HG03060 (cell line): Measurements from ENCODE around the gene CARM1.
"Not testable (repeated sequence)": the region's sequence is repeated elsewhere in the genome, so short reads cannot be mapped to it uniquely, and the experiment has no call there.

Experiments
- ATAC-seq: cut with Tn5 transposase; IDR thresholded peaks from one replicate; pipeline ENCODE4 v1.9.1; 2021; ENCODE audit warnings: low read depth, moderate number of reproducible peaks; ENCODE audit not compliant: unreplicated experiment

Gene CARM1

DNA sequence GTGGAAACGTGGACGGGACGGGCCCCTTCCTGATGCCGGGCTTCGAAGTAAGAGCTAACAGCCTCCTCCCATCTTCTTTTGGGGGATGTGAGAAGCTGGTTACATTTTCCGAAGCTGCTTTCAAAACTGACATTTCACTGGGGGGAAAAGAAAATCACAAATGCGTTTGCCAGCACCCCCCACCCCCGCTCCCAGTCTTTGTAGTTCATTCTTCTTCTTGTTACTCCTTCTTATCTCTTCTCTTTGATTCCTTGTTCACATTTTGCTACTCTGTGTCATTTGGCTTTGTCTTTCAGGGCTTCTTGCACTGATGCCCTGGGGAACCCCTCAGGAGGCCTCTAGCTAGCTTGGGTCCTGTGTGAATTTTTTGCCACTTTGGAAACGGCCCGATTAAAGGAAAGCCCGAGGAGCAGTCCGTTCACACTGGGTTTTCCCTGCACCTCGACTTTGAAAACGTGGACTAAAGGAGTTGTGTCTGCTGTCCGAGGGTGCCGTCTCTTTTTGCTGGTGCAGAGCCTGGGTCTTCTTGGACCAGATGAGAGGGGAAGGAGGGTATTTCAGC lies 1.3 kb downstream of the CARM1 start:
- no peak for ATAC-seq

DNA sequence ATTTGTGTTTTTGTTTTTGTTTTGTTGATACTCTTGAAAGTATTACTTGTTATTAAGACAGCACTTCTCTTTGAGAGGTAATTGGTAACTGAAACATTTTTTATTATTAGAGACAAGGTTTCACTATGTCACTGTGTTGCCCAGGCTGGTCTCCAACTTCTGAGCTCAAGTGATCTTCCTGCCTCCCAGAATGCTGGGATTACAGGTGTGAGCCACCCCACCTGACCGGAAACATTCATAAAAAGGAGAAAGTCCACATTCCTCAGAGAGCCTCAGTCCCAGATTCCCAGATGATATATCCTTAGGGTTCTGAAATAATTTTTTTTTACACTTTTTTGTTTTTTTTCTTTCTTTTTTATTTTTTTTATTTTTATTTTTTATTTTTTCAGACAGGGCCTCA lies 2.7 kb downstream of the CARM1 start:
- no peak for ATAC-seq

DNA sequence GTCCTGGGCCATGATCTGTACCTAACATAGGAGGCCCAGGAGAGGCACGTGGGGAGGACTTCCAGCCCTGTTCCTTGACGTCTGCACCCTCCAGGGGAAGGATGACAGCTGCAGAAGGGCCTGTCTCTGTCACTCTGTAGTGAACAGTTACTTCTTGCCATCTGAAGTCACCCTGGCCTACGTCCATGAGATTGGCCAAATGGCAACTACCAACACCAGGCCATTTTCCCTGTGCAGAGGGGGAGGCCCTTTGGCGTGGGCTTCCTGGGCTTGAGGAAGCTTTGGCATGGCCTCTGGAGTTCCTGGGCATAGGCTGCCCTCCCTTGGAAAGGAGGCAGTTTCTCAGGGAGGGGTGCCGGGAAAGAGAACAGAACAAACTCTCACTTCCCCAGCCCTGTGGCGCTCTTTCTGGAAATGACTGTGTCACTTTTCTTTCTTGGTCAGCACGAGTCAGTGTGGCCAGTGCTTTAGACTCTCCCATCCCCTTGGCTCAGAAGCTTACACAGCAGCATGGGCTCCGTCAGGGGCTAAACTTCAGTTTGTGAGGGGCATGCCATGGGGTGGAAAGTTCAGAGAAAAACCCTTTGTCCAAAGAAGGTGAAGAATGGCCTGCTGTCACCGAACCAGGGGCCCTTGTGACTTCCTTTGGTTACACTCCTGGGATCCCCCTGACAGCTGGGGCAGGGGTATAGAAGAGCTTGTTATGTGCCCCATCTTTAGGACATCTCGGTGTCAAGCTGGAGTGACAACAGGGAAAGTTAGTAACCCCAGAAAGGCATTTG lies 5.3 kb downstream of the CARM1 start:
- ATAC-seq, result no peak

DNA sequence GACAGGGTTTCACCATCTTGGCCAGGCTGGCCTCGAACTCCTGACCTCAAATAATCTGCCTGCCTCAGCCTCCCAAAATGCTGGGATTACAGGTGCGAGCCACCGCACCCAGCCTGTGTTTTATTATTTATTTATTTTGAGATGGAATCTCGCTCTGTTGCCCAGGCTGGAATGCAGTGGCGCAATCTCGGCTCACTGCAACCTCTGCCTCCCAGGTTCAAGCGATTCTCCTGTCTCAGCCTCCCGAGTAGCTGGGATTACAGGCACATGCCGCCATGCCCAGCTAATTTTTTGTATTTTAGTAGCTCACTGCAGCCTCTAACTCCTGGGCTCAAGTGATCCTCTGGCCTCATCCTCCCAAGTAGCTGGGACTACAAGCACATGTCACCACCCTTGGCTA lies 6.3 kb downstream of the CARM1 start:
- not testable (repeated sequence) for ATAC-seq

DNA sequence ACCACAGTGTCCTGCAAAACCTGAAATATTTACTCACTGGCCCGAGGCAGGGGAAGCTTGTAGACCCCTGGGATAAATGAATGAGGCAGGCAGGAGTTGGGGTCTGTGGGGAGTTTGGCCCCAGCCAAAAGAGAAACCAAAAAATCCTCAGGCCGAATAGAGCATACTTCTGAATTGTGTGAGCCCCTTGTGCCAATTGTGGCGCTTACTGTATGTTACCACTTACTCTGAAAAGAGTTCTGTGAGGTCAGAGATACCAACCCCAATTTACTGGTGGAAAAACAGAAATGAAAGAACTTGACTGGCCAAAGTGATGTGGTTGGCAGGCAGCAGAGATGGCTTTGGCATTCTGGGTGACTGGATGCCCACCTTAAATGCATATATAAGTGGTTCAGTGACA lies 6.9 kb downstream of the CARM1 start:
- ATAC-seq, result no peak

DNA sequence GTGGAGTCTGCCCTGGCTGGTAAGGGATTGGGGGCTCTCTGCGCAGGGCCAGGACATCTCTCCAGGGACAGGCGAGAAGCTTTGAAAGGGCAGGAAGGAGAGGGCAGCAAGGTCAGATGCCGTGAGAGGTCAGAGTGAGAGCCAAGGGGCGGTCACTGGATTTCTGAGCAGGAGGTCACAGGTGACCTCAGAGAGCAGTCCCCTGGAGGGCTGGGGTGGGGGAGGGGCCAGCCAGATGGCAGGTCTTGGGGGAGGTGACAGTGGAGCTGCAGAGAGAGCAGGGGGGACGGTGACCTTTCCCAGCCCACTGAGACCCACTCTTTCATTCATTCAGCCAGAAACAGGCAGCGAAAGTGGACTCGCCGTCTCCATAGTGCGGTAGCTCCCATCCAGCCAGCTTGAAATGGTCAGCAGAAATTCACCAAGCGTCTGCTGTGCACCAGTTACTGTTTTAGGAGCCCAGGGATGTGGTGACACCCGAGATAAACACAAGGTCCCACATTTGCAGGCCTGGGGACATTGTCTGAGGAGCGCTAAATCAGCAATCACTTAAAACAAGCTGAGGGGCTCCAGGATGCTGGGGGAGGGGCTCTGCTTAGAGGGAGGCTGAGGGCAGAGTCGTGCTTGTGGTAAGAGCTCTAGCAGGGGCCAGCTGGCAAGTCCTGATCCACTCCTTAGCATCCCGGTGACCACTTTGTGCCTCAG lies 10.2 kb downstream of the CARM1 start:
- ATAC-seq, result no peak

DNA sequence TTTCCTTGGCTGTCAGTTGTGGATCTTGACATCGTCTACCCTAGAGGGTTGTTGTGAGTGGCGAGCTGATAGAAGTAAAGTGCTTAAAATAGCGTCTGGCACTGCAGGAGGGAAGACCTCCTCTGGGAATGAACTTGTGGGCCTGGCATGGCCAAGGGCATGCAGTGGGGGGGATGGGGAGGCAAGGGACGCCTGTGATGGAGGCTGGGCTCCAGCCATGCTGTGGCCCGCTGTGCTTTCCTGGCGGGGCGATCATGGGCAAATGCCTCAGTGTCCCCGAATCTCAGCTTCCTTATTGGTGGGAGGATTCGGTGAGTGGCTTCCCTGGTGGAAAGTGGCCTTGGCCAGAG lies 10.7 kb downstream of the CARM1 start:
- no peak for ATAC-seq

DNA sequence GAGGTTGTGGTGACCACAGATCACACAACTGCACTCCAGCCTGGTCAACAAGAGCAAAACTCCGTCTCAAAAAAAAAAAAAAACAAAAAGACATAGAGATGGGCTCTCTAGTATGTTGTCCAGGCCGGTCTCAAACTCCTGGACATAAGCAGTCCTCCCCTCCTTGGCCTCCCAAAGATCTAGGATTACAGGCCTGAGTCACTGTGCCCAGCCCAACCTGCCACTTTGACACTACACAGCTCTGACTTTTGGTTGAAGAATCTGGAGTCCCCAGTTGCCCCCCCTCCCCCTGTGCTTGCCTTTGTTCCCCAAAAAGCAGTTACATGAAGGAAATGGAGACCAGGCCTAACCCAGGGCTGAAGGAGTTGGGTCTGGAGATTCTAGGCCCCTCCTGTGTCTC lies 12.9 kb downstream of the CARM1 start:
- ATAC-seq, result no peak

DNA sequence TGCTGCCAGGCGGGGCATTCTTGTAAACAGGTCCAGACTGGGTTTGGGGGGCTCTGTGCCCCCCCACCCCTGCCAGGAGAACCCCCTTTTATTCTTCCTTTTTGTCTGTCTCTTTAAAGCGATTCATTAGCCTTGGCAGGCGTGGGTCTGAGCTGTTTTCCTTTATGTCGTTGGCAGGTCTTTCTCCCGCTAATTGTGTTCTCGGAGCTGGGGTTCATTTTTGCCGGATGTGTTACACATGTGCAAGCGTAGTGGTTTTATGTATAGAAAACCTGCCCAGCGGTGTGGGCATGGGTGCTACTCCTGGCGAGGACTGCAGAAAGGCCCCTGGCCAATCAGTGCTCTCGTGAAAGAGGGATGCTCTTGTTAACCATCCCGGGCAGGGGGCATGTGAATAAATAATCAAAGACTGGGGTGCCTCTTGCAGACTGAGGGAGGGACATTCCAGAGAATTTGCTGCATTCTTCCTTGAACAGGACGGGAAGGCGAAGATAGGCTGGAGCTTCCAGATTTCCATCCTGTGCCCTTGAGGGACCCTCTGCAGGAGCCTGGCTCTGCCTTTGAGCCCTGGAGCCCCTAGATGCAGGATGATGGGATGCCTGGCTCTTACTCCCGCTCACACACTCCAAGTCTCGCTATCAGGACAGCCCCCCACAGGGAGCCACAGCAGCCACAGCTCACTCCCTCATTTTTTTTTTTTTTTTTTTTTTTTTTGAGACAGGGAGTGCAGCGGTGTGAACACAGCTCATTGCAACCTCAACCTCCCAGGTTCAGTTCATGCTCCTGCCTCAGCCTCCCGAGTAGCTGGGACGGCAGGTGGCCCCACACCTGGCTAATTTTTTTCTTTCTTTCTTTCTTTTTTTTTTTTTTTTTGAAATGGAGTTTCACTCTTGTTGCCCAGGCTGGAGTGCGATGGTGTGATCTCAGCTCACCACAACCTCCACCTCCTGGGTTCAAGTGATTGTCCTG lies 14.1 kb downstream of the CARM1 start:
- no peak for ATAC-seq

DNA sequence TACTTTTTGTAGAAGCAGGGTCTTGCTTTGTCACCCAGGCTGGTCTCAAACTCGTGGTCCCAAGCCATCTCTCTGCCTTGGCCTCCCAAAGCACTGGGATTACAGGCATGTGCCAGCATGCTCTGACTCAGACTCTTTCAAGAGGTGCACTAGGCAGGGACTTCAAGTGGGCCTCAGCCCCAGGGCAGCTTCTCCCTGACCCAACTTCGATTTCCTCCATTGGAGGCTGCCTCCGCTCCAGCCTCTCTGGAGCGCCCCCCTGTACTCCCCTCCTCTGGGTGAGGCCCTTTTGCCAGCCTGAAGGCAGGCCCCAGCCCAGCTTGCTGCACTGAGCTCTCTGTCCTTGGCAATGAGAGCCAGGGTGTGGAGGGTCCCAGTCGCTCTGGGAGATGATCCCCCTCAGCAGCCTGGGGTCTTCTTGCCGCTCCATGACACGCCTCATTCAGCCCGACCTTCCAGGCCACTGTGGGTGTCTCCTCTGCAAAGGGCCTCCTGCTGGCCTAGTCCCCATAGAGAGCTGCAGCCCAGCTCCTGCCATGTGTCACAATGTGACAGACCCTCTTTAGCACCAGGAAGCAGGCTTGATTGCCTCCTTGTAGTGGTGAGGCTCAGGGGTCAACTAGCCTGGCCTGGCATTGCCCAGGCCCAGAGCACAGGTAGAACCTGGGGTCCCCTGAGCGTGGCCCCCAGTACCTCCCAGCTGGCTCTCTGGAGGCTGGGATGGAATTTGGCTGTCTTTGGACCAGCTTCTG lies 16.4 kb downstream of the CARM1 start:
- no peak for ATAC-seq

DNA sequence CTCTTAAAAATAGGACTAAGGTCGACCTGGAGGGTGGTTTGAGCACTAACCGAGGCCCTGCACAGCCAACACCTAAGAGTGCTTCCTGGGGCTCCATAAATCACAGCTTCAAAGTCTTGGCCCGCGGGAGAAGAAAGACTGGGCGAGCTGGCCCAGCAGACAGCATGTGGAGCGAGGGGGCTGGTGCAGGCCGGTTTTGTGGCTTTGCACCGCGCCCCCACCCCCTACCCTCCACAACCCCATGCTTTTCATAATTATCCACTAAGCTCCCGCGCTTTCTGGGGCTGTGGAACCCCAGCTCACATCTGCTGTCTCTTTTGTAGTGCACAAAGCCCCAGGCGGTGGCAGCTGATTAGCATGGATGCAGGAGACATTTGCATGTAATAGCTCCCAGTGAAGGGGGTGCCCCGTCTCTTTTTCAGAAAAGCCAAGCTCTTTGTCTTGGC lies 17.1 kb downstream of the CARM1 start:
- ATAC-seq, result no peak

DNA sequence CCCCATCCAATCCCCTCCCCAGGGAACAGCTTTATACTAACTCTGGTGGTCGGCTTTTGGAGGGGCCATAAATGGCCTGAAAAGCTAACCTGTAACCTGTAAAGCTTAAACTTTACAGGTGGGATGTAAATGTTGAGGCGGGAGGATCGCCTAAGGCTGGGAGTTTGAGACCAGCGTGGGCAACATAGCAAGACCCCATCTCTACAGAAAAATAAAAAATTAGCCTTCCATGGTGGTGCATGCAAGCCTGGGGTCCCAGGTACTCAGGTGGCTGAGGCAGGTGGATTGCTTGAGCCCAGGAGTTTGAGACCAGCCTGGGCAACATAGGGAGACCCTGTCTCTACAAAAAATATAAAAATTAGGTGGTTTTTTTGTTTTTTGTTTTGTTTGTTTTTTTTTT lies 18.5 kb downstream of the CARM1 start:
- ATAC-seq, result no peak

DNA sequence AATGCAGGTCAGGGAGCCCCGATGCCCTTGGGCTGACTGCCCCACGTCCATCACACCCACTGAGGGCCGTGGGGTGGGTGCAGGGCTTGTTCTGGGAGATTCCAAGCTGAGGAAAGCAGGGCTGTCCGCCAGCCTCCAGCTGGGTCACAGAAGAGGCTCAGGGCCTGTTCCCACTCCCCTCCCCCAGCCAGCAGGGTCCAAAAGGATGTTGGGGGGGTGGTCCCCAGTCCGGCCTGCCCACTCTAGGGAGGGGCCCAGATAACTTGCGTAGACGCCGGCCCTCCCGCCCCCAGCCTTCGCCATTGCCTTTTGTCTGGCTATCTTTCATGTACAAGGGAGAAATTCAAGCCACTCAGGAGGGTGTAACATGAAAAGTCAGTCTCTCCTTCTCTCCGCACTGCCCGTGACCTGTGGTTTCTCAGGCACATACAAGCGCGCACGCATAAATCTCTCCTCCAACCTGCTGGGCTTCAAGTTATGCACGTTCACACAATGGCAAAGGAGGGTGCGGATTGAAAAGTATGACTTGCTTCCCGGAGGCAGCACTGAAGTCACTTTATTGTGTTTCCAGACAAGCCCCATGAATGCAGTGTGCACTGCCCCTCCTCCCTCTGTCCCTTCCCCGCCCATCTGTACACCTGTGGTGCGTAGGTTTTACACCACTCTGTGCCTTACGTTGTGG lies 20.2 kb downstream of the CARM1 start:
- no peak for ATAC-seq

DNA sequence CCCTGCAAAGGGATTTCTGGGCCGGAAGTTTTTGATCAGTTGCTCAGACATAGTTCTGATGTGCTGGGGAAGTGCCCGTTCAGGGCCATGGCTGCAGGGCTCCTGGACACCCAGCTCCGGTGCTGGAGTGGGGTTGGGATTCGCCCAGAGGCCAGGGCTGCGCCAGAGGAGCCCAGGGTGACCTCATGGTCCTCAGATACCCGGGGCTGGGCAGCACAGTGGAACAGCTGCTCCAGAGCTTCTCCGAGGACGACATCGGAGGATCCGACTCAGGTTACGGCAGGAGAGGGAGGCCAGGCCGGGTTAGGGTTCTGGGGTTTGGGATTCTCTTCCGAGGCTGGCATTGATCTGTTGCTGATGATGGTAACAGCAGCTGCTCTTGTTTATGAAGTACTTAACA lies 20.9 kb downstream of the CARM1 start:
- ATAC-seq, result no peak

DNA sequence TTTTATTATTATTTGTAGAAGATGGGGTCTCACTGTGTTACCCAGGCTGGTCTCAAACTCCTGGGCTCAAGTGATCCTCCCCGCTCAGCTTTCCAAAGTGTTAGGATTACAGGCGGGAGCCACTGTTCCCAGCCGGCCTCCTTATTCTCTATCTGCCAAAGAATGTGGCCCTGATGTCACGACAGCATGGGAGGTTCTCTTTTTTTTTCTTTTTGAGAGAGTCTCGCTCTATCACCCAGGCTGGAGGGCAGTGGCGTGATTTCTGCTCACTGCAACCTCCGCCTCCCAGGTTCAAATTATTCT lies 23.5 kb downstream of the CARM1 start:
- ATAC-seq, result no peak

DNA sequence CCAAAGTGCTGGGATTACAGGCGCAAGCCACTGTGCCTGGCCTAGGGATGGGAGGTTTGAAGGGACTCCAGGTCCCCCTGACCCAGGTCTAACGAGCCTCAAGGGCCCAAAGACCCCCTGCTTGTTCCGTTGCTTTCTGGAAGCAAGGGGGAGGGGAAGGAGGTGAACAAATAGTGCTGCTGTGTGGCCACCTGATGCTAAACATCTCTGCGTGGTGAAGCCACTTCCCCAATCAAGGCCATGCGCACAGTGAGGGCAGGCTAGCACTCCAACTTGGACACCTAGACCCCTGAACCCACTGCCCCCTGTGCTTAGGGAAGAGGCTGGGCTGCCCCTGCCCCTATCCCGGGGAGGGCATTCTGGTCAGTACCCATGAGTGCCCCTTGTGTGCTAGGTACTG lies 24.0 kb downstream of the CARM1 start:
- no peak for ATAC-seq

DNA sequence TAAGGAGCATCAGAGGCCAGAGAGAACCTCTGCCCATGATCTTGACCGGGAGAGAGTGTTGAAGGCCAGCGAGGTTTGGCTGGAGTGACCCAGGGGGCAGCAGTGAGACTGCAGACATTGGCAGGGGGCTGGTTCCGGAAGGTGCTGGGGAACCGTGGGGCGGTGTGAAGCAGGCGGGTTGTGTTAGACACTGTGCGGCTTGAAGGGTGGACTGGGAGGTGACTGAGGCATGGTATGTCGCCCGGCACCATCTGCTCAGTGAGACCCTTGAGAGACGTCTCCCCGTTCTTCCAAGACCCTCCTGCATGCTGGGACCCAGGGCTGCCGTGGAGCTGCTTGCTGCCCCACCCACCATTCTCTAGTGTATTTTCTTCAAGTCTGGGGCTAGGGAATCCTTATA lies 24.6 kb downstream of the CARM1 start:
- ATAC-seq, result no peak

DNA sequence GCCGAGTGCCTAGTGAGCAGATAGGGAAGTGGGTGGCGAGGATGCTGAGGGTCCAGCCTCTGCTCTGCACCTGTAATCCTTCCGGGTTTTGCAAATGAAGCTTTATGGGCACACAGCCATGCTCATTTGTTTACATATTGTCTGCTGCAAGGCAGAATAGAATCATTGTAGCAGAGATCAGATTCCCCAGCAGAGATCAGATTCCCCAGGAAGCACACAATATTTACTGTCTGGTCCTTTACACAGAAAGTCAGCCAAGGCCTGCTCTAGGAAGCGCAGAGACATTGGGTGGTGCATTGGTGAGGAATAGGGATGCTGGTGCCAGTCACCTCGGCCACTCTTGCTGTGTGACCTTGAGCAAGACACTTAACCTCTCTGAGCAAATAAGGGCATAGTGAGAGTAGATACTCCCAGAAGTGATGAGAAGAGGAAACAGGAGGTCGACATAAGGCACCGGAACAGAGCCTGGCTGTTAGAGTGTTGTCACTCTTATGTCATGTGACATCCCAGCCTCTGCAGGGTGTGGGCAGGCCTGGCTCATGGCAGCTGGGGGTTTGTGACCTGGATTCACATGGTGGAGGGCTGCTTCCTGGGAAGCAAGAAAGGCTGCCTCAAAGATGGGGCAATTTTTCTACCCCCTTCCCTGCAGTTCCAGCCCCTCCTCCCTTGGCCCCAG lies 25.6 kb downstream of the CARM1 start:
- no peak for ATAC-seq

DNA sequence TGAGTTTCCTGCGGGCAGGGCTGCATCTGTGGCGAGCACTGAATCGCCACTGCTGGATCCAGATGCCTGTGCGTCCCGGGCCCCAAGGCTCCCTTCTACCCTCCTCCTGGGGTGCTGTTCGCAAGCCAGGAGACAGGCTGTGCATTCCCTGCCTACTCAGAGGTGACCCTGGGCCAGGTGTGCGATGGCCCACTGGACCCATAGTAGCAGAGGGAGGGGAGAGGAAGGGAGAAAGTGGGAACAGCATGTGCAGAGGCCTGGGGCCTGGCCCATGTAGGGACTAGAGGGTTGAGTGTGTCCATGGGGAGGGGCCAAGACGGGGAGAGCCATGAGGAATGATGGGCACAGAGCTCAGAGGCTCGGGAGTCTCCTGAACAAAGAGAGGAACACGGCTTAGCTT lies 27.3 kb downstream of the CARM1 start:
- ATAC-seq, result no peak
